HG02678 (cell line): Measurements from ENCODE around the gene ABHD3.
"Not testable (repeated sequence)": the region's sequence is repeated elsewhere in the genome, so short reads cannot be mapped to it uniquely, and the experiment has no call there.

Experiments
- ATAC-seq: cut with Tn5 transposase; IDR thresholded peaks from one replicate; pipeline ENCODE4 v1.9.1; 2021; ENCODE audit warnings: mild to moderate bottlenecking, moderate library complexity; ENCODE audit not compliant: unreplicated experiment

Gene ABHD3

GRCh38 chr18:21706386-21706865 lies 1.9 kb upstream of the ABHD3 start:
- no peak for ATAC-seq

- ATAC-seq = no peak
Observed at GRCh38 chr18:21703241-21703820, 1.2 kb downstream of the ABHD3 start.

GRCh38 chr18:21702602-21703001 lies 2.0 kb downstream of the ABHD3 start:
- no peak for ATAC-seq

- no peak for ATAC-seq
Observed at GRCh38 chr18:21701621-21702020, 3.0 kb downstream of the ABHD3 start.

- ATAC-seq = no peak
Observed at GRCh38 chr18:21700528-21701075, 4.0 kb downstream of the ABHD3 start.

GRCh38 chr18:21693322-21693721 lies 11.3 kb downstream of the ABHD3 start:
- no peak for ATAC-seq

- ATAC-seq = no peak
Observed at GRCh38 chr18:21689736-21690135, 14.8 kb downstream of the ABHD3 start.

- no peak for ATAC-seq
Observed at GRCh38 chr18:21686282-21687105, 18.1 kb downstream of the ABHD3 start.

GRCh38 chr18:21685556-21685981 lies 19.0 kb downstream of the ABHD3 start:
- ATAC-seq = peak; percentile 76

- peak; percentile 53 for ATAC-seq
Observed at GRCh38 chr18:21684731-21685130, 19.8 kb downstream of the ABHD3 start.

GRCh38 chr18:21682371-21683051 lies 22.1 kb downstream of the ABHD3 start:
- peak; percentile 53 for ATAC-seq

GRCh38 chr18:21680161-21680560 lies 24.4 kb downstream of the ABHD3 start:
- no peak for ATAC-seq

- ATAC-seq = no peak
Observed at GRCh38 chr18:21678859-21679258, 25.7 kb downstream of the ABHD3 start.

- ATAC-seq = not testable (repeated sequence)
Observed at GRCh38 chr18:21675354-21675753, 29.2 kb downstream of the ABHD3 start.

- ATAC-seq = no peak
Observed at GRCh38 chr18:21672521-21673267, 31.9 kb downstream of the ABHD3 start.

GRCh38 chr18:21669736-21670285 lies 34.8 kb downstream of the ABHD3 start:
- no peak for ATAC-seq

GRCh38 chr18:21664069-21664468 lies 40.5 kb downstream of the ABHD3 start:
- no peak for ATAC-seq

GRCh38 chr18:21663578-21663977 lies 41.0 kb downstream of the ABHD3 start:
- ATAC-seq = no peak

GRCh38 chr18:21662581-21662980 lies 42.0 kb downstream of the ABHD3 start:
- ATAC-seq = no peak

- no peak for ATAC-seq
Observed at GRCh38 chr18:21660078-21660477, 44.5 kb downstream of the ABHD3 start.
